ENCODE data around the gene CREG2.
A peak's percentile ranks its signal among the peaks of the same experiment; 100 is the strongest.
"Not testable (repeated sequence)": the region's sequence is repeated elsewhere in the genome, so short reads cannot be mapped to it uniquely, and the experiment has no call there.

CREG2 gene

DNA sequence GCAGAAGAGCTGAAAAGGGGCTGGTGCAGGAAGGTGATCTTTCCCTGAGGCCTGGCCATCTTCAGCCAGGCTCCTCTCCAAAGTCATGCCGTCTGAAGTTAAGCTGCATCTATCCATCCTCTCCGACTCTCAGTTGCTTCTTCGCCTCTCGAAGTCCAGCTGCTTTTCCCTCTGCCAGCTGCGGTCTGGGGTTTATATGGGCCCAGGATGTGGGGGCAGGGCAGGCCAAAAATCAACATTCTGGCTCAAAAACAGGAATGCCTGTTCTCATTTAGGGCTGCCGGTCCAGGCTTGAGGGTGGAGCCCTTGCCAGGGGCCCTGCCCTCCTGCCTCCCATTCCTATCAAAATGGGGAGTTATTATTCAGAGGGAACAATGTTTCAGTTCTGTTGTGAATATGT is 31.2 kb downstream of the CREG2 start:
- ChIA-PET CTCF (interaction anchor here (2.3 kb wide), 1 partner anchor 14 kb away, joined by 7 read pairs; no protein-coding TSS in a partner anchor), POLR2A (ENCODE audit: low non-redundant PET) (no interaction called here)
- no peak for DNase-seq (ENCODE audit: low spot score)
- TF ChIP-seq, protein P1, sequence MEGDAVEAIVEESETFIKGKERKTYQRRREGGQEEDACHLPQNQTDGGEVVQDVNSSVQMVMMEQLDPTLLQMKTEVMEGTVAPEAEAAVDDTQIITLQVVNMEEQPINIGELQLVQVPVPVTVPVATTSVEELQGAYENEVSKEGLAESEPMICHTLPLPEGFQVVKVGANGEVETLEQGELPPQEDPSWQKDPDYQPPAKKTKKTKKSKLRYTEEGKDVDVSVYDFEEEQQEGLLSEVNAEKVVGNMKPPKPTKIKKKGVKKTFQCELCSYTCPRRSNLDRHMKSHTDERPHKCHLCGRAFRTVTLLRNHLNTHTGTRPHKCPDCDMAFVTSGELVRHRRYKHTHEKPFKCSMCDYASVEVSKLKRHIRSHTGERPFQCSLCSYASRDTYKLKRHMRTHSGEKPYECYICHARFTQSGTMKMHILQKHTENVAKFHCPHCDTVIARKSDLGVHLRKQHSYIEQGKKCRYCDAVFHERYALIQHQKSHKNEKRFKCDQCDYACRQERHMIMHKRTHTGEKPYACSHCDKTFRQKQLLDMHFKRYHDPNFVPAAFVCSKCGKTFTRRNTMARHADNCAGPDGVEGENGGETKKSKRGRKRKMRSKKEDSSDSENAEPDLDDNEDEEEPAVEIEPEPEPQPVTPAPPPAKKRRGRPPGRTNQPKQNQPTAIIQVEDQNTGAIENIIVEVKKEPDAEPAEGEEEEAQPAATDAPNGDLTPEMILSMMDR (conservative IDR thresholded peaks at IDR 0.05; ENCODE audit: low read depth): no peak
- H3K27ac ChIP-seq: peak overlapping the region; percentile 95

DNA sequence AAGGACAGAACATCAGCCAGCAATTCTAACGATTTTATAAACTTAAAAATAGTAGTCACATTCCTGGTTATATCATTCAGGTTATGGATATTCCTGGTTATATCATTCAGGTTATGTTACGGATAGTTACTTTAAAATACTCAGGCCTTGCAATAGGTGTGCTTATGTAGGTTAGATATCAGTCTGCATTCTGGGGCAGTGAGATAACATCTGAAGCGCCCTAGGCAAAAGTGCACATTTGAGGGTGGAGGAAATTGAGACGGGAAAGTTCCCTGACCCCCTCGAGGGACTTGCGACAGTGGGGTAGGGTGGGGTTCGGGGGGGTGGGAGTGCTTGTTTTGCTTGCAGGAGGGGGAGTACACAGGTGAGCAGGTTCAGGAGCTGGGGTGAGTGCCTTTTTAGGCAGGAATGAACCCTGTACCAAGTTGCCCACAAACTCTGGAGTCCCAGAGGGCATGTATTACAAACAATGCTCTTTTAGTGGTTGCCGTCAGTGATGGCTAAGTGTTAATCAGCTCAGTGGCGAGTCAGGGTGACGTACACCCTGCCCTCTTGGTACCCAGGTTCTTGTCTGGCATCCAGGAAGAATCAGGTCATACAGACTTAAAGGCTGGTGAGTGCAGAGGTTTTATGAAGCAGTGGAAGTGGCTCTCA is 31.8 kb downstream of the CREG2 start:
- peak; percentile 45 for DNase-seq (ENCODE audit: low spot score)
- ChIA-PET POLR2A (ENCODE audit: low non-redundant PET) (no interaction called here), CTCF (interaction anchor here (2.3 kb wide), 1 partner anchor 13 kb away, joined by 7 read pairs; no protein-coding TSS in a partner anchor)
- H3K27ac ChIP-seq: peak overlapping the region; percentile 95
- TF ChIP-seq, protein P1 (conservative IDR thresholded peaks at IDR 0.05; ENCODE audit: low read depth): no peak

DNA sequence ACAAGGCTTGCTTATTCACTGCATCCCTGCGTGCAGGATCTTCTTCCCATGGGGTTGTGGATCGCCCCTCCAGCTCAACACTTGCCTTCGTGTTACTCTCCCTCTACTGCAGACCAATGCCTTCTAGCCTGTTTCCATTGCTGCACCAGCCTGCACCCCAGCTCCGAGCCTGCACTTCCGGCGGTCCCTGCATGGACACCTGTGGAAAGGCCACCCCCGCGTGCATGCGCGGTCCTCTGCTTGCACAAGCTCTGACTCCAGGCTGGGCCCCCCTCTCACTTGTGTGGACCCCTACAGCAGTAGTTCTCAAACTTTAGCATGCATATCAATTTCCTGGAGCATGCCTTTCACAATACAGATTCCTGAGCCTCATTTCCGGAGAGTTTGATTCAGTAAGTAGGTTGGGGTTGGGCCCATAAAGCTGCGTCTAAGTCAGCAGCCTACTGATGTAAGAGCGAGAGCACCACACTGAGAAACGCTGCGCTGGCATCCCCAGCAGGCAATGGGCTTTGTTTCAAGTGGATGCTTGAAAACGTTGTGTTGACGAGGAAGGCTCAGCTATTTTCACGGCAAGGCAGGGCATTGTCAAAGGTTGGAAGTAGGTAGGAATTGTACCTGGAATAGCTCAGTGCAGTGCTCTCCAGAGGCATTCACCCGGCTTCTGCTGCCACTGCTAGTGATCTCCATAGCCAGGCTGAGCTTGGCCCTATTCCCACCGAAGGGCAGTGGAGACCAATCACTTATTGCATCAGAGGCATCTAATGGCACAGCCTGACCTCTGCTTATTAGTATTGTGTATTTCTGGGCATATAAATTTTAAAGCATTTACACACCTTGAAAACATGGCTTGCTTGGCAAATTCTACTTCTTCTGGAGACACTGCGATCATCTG is 32.6 kb downstream of the CREG2 start:
- peak overlapping the region; percentile 95 for H3K27ac ChIP-seq
- DNase-seq (ENCODE audit: low spot score): no peak
- ChIA-PET POLR2A (ENCODE audit: low non-redundant PET) (no interaction called here), CTCF (interaction anchor here (0.6 to 2.3 kb wide), 2 partner anchors 12 to 625 kb away, joined by 3 to 7 read pairs; no protein-coding TSS in a partner anchor)
- TF ChIP-seq, protein P1 (conservative IDR thresholded peaks at IDR 0.05; ENCODE audit: low read depth): no peak

DNA sequence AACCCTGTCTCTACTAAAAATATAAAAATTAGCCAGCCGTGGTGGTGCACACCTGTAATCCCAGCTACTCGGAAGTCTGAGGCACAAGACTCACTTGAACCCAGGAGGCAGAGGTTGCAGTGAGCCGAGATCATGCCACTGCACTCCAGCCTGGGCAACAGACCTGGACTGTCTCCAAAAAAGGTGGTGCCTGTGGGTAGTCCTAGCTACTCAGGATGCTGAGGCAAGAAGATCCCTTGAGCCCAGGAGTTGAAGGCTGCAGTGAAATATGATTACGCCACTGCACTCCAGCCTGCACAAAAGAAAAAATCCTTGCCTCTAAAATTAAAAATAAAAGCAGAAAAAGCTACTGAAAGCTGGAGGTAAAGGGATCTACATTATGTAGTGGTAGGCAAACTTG is 34.7 kb downstream of the CREG2 start:
- DNase-seq (ENCODE audit: low spot score); H3K27ac ChIP-seq; POLR2A ChIA-PET (ENCODE audit: low non-redundant PET): not testable (repeated sequence)
- CTCF ChIA-PET: interaction anchor here (0.6 to 1.5 kb wide), 2 partner anchors 10 to 479 kb away, joined by 4 read pairs; no protein-coding TSS in a partner anchor

DNA sequence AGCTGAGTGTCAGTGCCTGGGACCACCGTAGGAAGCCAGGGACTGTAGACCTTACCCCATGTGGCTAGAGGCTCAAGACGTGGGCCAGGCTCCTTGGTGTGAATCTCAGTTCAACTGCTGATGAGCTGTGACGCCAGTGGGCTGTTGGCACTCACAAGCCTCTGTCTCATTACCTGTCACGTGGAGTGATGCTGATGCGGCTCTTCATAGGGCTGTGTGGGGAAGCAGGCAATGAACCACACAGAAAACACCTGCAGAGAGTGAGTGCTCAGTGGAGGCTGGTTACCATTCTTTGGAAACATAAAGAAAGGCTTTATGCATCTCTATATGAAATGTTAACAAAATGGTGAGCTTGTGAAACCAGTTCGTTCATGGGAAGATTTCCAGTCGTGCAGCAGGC is 36.1 kb downstream of the CREG2 start:
- no peak for DNase-seq (ENCODE audit: low spot score)
- POLR2A ChIA-PET (ENCODE audit: low non-redundant PET): no interaction called here
- TF ChIP-seq, protein P1 (conservative IDR thresholded peaks at IDR 0.05; ENCODE audit: low read depth): no peak
- H3K27ac ChIP-seq: no peak overlapping the region
- CTCF ChIA-PET: interaction anchor here (1.2 kb wide), 1 partner anchor 9 kb away, joined by 9 read pairs; no protein-coding TSS in a partner anchor

DNA sequence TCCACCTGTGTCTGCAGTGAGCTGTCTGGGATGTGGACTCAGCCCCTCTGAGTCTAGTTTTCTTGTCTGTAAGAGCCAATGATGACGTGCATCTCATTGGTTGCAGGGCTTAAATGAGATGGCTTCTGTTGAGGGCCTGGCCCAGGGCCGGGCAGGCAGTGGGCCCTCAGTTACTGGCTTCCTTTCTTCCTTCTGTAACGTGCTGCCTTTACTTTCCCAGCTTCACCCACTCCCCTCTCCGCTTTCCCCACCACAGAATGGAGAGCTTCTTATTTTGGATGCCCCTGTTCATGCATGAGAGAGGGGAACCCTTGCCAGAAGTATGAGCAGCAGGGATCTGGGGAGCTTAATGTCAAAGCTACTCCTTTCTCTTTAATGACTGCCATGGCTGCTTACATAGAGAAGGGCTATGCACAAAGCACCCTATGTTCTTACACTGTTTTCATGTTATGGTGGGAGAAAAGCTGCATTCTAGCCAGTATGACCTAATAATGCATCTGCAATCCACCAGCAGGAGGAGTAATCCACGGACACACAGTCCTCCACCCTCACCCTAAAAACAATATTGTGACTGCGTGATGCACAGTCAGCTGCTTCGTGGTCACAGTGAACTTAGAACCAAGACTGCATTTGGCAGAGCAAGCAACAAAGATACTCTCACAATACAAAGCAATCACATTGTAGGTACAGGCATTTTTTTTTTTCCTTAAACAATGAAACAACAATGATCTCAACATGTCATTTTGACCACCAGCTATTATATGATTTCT is 37.2 kb downstream of the CREG2 start:
- TF ChIP-seq, protein P1 (conservative IDR thresholded peaks at IDR 0.05; ENCODE audit: low read depth): no peak
- ChIA-PET POLR2A (ENCODE audit: low non-redundant PET) (no interaction called here), CTCF (interaction anchor here (1.2 kb wide), 1 partner anchor 8 kb away, joined by 9 read pairs; no protein-coding TSS in a partner anchor)
- no peak overlapping the region for H3K27ac ChIP-seq
- DNase-seq (ENCODE audit: low spot score): no peak
